MG63 (cell line): Measurements from ENCODE around the gene RAB3B. TPM values are rescaled to one million over a fixed set of nuclear protein-coding genes. Genes with fewer than 3 reads are reported as not detected.
"Not testable (repeated sequence)": the region's sequence is repeated elsewhere in the genome, so short reads cannot be mapped to it uniquely, and the experiment has no call there.

Experiments
- DNase-seq: peaks from one replicate; pipeline ENCODE4 v3.0.0-alpha.2; 2020
- H3K27me3 ChIP-seq: fragments of 250-450 bp; sonication (Bioruptor Pico); 2 replicates; pipeline ENCODE4 v1.5.1; 2020; ENCODE audit warnings: mild to moderate bottlenecking, moderate library complexity
- H3K36me3 ChIP-seq: fragments of 250-450 bp; sonication (Bioruptor Pico); 2 replicates; pipeline ENCODE4 v1.5.1; 2020; ENCODE audit warnings: mild to moderate bottlenecking, moderate library complexity
- H3K4me3 ChIP-seq: fragments of 250-450 bp; sonication (Bioruptor Pico); 2 replicates; pipeline ENCODE4 v1.5.1; 2020; ENCODE audit warnings: mild to moderate bottlenecking, moderate library complexity
- H3K9me3 ChIP-seq: fragments of 250-450 bp; sonication (Bioruptor Pico); 2 replicates; pipeline ENCODE4 v1.5.1; 2020; ENCODE audit warnings: mild to moderate bottlenecking, moderate library complexity
- total RNA-seq: library from RNA; depleted of rRNA; stranded (reverse); fragments of >200 nt; shearing (Covaris generic); gene quantifications from 2 replicates; pipeline ENCODE4 v1.2.3, GENCODE V29; 2014; ENCODE audit warnings: low replicate concordance

Gene RAB3B
- total RNA-seq, 1 experiment from 2014 or later: 0.53 TPM

DNA sequence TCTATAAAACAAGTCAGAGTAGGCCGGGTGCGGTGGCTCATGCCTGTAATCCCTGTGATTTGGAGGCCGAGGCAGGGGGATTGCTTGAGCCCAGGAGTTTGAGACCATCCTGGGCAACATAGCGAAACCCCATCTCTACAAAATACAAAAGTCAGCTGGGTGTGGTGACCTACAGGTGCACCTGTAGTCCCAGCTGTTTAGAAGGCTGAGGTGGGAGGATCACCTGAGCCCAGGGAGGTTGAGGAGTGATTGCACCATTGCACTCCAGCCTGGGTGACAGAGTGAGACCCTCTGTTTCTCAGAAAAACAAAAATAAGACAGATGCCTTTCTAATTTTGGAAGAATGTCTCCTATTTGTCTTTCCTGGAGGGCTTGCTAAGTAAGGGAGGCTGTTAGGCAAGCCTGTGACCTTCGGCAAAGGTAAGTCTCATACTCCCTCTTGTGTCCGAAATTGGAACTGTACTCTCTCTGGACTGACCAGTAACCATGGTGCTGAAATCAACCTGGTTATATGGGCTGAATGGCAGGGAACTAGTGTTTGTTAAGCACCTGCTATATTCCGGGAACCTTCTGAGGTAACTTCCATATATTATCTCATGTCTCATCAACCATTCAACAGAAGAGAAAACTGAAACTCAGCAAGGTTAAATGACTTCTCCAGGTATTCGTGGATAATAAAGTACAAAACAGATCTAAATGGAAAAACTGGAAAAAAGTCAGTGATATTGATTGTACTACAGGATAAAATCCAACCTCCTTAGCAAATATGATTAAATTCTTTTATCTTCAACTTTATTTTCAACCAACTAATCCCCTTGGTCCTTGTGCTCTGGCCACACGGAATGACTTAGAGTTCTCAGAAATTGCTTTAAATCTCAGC is 11.8 kb upstream of the RAB3B start:
- H3K4me3 ChIP-seq: no peak overlapping the region
- H3K36me3 ChIP-seq: no peaks in the 10 kb centered on the region
- H3K27me3 ChIP-seq: no peaks in the 10 kb centered on the region
- H3K9me3 ChIP-seq: no peaks in the 10 kb centered on the region
- DNase-seq: peak; percentile 36

DNA sequence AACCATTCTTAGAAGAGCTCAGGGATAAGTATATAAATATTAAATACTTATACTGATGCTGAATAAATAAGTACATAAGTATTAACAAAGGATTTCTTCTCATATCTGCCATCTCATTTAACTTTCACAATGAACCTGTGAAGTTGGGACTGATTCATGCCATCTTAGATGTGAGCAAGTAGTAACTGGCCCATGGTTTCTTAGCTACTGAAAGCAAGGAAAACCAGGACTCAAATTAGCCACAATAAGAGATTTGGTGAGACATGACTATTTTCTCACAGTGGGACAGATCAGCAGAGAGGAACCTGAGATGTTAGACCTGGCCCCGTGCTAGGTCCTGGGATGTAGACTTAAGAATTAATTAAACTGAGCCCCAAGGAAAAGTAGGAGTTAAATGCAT is 8.2 kb upstream of the RAB3B start:
- no peak for DNase-seq
- no peak overlapping the region for H3K4me3 ChIP-seq

DNA sequence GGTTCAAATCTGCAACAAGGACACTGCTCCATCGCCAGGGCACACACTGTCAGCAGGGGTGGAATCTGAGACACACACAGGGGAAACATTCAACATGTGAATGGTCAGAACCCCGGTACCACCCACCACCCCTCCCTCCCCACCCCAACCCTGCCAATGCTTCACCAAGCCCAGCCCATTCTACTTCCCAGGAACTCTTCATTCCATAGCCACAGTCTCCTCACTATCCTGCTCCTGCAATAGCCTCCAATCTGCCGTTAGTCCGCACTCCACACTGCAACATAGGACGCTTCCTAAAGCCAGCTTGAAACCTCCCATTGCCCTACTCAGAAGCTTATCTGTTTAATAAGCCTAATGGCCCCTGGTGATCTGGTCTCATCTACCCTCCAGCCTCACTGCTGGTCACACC is 7.5 kb upstream of the RAB3B start:
- Histone ChIP-seq H3K36me3 (no peaks in the 10 kb centered on the region), H3K4me3 (no peak overlapping the region), H3K9me3 (no peaks in the 10 kb centered on the region), H3K27me3 (no peaks in the 10 kb centered on the region)
- no peak for DNase-seq

More for the DNA sequence above, 8.2 kb upstream of the RAB3B start:
- H3K36me3 ChIP-seq: no peaks in the 10 kb centered on the region
- no peaks in the 10 kb centered on the region for H3K9me3 ChIP-seq
- no peaks in the 10 kb centered on the region for H3K27me3 ChIP-seq

DNA sequence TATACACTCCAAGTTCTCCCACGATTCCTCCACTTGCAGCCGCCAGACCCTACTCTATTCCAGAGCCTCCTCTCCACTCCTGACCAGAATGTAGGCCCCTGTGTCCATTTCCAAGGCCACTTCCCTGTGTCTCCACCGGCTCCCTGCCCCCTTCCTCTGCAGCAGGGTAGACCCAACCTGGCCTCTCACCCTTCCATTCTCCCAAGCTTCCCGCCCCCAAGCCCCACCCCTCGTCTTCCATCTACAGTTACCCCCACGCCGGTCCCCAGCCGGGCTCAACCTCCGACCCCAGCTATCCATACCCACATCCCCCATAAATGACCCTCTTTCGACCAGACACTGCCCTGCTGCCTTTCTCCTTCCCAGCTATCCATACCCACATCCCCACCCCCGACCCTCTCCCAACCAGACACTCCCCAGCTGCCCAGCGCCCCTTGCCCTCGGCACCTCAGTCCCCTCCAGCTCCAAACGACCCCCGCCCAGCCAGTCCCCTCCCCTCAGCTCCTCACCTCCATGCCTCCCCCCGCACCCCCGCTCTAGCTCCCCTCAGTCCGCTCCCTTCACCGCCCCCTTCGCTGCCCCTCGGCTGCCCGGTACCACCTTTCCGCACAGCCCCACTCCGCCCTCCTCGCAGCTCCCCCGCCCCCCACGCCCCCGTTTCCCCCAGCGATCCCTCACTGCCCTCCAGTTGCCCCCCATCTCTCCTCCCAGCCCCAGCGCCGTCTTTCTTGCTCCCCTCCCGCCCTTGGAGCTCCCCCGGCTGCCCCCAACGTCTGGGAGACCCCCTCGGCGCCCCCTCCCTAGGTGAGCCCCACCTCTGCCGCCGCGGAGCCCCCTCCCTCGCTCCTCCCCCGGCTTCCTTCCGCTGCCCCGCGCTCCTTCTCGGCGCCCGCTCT is 670 bp downstream of the RAB3B start:
- Histone ChIP-seq H3K9me3 (no peaks in the 10 kb centered on the region), H3K27me3 (peaks cover 7% of the 10 kb centered on the region), H3K4me3 (peak overlapping the region; percentile 51), H3K36me3 (no peaks in the 10 kb centered on the region)
- DNase-seq: no peak

DNA sequence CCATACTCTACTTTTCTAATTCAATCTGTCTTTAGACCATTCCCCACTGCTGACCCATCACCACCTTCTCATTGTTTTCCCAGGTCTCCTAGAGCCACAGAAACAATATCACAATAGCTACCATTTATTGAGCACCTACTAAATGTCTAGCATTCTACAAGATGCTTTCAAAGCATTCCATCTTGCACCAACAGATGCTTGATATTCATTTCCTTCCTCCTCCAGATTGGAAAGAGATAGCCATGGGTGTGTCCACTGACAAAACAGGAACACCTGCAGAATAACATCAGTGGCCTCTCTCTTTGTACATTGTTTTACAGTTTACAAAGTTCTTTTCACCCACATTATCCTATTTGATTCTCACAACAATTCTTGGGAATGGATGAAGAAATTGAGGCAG is 2.2 kb downstream of the RAB3B start:
- Histone ChIP-seq H3K4me3 (no peak overlapping the region), H3K9me3 (no peaks in the 10 kb centered on the region), H3K36me3 (no peaks in the 10 kb centered on the region), H3K27me3 (peaks cover 7% of the 10 kb centered on the region)
- no peak for DNase-seq

DNA sequence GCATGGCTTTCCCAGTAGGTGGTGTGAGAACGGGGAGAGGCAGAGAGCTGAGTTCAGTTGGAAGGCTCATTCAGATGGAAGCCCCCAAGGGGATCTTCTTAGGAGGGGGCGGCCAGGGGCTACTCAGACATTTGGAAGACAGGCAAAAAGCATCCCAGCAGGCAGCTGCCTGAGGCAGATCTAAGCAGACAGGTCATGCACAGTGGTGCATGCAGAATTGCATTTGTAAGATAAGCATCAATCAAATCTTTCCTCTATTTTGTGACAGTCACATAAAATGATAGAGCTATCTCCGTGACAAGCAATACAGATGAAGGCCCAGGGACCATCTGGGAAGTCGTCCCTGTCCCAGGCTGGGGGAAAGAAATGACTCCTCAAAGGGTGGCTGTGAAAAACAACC is 3.8 kb downstream of the RAB3B start:
- Histone ChIP-seq H3K4me3 (no peak overlapping the region), H3K9me3 (no peaks in the 10 kb centered on the region), H3K36me3 (no peaks in the 10 kb centered on the region), H3K27me3 (peaks cover 5% of the 10 kb centered on the region)
- DNase-seq: no peak

DNA sequence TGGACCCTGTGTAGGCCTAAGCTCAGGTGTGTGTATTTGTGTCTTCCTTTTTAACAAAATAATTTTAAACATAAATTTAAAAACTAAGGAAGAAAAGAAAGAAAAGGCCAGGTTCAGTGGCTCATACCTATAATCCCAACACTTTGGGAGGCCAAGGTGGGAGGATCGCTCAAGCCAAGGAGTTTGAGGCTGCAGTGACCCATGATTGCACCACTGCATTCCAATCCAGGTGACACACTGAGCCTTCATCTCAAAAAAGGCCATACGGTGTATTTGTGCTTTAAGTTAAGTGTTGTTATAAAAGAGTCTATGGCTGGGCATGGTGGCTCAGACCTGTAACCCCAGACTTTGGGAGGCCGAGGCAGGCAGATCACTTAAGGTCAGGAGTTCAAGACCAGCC is 8.3 kb downstream of the RAB3B start:
- Histone ChIP-seq H3K4me3 (no peak overlapping the region), H3K27me3 (no peaks in the 10 kb centered on the region), H3K9me3 (no peaks in the 10 kb centered on the region), H3K36me3 (no peaks in the 10 kb centered on the region)
- no peak for DNase-seq

DNA sequence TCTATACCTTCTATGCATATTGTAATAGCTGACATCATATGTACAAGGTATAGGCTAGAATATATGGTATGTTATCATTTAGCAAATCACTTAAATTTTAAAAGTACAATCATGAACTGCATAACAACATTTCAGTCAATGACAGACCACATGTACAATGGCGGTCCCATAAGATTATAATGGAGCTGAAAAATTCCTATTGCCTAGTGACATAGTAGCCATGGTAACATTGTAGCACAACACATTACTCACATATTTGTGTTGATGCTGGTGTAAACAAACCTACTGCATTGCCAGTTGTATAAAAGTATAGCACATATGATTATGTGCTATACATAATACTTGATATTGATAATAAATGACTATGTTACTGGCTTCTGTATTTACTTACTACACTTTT is 8.9 kb downstream of the RAB3B start:
- no peaks in the 10 kb centered on the region for H3K27me3 ChIP-seq
- no peak for DNase-seq
- H3K4me3 ChIP-seq: no peak overlapping the region
- H3K36me3 ChIP-seq: no peaks in the 10 kb centered on the region
- no peaks in the 10 kb centered on the region for H3K9me3 ChIP-seq

DNA sequence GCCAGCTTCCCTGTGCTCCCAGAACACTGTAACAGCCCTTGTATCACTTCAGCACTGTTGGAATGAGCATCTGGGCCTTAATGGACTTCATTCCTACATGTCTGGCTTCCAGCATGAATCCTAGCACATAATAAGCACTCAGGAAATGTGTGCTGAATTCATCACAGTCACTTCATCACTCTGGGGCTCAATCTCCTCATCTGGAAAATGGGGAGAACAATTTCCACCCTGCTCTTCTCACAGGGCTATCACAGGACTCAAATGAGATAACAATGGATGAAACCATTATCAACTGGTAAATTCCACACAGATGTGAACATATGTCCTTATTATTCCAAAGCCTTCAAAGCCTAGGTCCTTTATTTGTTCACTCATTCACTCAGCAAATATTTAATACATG is 12.4 kb downstream of the RAB3B start:
- H3K9me3 ChIP-seq: no peaks in the 10 kb centered on the region
- H3K36me3 ChIP-seq: no peaks in the 10 kb centered on the region
- no peak for DNase-seq
- H3K27me3 ChIP-seq: no peaks in the 10 kb centered on the region
- no peak overlapping the region for H3K4me3 ChIP-seq

DNA sequence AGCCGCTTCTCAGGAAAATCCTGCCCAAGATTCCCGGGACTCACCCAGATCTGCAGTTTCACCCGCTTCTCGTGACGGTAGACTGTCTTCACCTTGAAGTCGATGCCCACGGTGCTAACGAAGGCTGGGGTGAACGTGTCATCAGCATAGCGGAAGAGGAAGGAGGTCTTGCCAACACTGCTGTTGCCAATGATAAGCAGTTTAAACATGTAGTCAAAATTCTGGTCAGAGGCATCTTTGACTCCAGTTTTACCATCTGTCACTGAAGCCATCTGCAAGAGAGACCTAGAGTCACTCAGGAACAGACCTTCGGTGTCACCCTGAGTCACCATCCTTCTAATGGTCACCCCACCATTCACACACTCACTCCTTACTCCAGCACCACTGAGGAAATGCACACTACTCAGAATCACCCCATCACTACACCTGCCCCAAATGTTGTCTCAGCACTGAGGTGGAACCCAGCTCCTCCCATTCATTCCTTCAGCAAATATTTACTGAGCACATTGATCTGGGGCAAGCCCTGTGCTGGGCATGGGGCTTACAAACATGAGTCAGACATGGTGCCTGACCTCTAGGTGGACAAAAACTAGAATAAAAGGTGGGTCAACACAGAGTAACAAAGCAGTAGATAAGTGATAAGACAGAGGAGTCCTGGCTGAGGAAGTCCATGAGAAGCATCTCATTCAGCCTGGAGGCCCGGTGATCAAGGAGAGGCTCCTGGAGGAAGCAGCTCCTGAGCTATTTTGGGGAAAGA is 13.5 kb downstream of the RAB3B start:
- H3K36me3 ChIP-seq: no peaks in the 10 kb centered on the region
- no peak for DNase-seq
- H3K4me3 ChIP-seq: no peak overlapping the region
- no peaks in the 10 kb centered on the region for H3K9me3 ChIP-seq
- H3K27me3 ChIP-seq: no peaks in the 10 kb centered on the region

DNA sequence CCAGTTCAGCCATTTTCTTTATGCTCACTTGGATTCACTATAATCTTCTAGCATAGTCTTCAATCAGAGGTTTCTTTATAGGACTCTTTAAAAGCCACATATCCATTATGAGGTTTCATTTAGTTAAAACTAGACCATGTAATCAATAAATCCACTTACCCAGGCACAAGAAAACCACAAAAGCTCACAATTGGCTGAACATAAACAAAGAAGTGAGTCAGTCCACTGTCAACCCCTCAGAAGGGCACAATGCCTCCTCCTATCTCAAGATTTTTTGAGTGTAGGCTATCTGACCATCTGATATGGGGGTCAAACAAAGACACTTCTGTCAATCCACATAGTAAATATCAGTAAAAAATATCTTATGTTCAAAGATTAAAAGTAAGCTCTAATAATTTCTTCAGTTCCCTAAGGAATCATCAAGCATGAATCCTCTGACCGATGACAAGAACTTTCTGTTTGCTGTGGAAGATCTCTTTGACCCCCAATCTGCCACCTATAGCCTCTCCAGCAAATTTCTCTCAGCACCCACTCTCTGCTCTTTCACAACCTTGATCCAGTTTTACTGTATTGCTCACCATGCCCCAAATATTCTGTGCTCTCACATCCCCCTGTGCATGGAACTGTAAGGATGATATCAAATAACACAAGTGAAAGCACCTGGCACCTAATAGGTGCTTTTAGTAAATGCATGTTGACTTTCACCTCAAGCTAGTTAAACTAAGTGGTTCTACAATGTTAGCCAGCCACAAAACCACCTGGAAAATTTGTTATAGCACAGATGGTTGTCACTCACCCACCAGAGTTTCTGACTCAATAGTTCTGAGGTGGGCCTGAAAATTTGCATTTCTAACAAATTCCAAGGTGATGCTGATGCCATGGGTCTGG is 16.7 kb downstream of the RAB3B start:
- H3K36me3 ChIP-seq: no peaks in the 10 kb centered on the region
- no peak for DNase-seq
- H3K27me3 ChIP-seq: no peaks in the 10 kb centered on the region
- H3K4me3 ChIP-seq: no peak overlapping the region
- H3K9me3 ChIP-seq: no peaks in the 10 kb centered on the region

DNA sequence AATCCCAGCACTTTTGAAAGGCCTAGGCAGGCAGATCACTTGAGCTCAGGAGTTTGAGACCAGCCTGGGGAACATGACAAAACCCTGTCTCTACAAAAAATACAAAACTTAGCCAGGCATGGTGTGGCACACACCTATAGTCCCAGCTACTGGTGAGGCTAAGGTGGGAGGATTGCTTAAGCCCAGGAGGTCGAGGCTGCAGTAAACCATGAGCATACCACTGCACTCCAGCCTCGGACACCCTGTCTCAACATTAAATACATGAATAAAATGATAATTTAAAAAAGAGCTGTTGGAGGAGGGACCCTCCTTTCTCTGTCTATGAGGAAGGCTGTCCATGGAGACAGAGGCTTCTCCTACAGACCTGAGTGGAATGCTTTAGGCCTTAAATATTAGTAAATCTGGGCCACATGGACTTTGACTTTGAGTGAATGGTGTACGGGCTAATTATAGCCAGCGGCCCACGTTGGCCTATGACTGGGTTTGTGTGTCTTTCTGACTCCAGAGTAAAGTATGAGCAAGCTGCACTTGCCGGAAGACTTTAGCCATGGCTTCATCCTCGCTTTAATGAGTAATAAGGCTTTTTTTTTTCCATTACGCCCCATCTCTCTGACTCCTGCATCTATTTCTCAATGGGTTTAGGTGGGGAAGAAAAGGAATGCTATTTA is 21.3 kb downstream of the RAB3B start:
- no peaks in the 10 kb centered on the region for H3K36me3 ChIP-seq
- no peak overlapping the region for H3K4me3 ChIP-seq
- H3K9me3 ChIP-seq: no peaks in the 10 kb centered on the region
- no peaks in the 10 kb centered on the region for H3K27me3 ChIP-seq
- no peak for DNase-seq

DNA sequence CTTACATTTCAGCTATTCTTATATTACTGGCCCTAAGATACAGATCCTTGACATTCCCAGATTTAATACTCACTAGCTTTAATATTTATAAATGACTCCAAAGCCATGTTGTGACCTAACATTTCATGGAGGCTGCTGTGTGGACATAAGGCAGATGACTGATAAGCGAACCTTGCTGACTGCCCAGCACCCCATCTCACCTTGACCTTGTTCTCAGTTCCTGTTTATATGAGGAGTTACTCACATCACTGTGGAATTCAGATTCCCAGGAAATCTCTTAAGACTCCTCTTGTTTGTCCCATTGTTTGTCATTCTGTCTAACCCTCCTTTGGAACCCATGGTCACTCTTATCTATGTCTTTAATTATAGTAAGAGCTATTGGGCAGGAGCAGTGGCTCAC is 21.9 kb downstream of the RAB3B start:
- no peak overlapping the region for H3K4me3 ChIP-seq
- no peaks in the 10 kb centered on the region for H3K9me3 ChIP-seq
- DNase-seq: no peak
- H3K27me3 ChIP-seq: no peaks in the 10 kb centered on the region
- H3K36me3 ChIP-seq: no peaks in the 10 kb centered on the region

DNA sequence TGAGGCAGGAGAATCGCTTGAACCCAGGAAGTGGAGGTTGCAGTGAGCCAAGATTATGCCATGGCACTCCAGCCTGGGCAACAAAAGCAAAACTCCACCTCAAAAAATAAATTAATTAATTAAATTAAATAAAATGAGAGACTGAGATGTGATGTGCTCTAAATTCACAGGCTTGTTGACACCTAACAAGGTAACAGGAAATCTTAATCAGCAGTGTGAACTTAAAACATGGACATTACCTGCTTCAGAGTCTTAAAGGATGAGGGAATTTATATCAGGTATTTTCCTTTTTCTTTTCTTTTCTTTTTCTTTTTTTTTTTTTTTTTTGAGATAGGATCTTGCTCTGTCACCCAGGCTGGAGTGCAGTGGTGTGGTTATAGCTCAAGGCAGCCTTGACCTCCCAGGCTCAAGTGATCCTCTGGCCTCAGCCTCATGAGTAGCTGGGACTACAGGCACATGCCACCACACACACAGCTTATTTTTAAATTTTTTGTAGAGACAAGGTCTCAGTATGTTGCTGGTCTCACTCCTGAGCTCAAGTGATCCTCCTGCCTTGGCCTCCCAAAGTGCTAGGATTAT is 23.2 kb downstream of the RAB3B start:
- DNase-seq, H3K36me3 ChIP-seq, H3K4me3 ChIP-seq, H3K27me3 ChIP-seq, H3K9me3 ChIP-seq: not testable (repeated sequence)

DNA sequence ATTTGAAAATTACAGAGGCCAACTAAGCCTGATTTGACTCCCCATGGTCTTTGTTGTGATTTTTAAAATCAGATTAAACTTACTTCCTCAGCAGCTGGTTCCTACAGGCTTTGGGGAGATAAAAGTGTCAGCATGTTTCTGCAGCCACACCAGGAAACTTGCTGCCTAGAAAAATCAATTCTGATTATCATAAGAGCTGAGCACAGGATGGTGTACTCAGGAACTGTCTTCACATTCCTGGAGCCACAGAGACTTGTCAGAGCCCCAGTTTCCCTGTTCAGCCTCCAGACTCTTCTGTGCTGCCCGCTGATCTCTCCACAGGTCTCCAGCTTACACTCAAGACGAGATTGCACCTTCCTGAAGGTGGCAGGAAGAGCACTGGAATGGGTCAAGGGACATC is 23.9 kb downstream of the RAB3B start:
- no peak for DNase-seq
- no peak overlapping the region for H3K4me3 ChIP-seq
- H3K27me3 ChIP-seq: no peaks in the 10 kb centered on the region
- no peaks in the 10 kb centered on the region for H3K36me3 ChIP-seq
- H3K9me3 ChIP-seq: no peaks in the 10 kb centered on the region
